GM21529 (cell line): ENCODE results near the gene KAT6B.
A peak's percentile ranks its signal among the peaks of the same experiment; 100 is the strongest.
"Not testable (repeated sequence)": the region's sequence is repeated elsewhere in the genome, so short reads cannot be mapped to it uniquely, and the experiment has no call there.

ENCODE experiments used
- ATAC-seq: cut with Tn5 transposase; IDR thresholded peaks from one replicate; pipeline ENCODE4 v1.9.1; 2021; ENCODE audit not compliant: unreplicated experiment

KAT6B gene

GRCh38 chr10:74856940-74857339, 30.5 kb downstream of the KAT6B start:
- ATAC-seq, result no peak

- no peak for ATAC-seq
Observed at GRCh38 chr10:74857586-74857985, 31.2 kb downstream of the KAT6B start.

GRCh38 chr10:74859546-74859945, 33.1 kb downstream of the KAT6B start:
- ATAC-seq, result no peak

GRCh38 chr10:74862625-74863024, 36.2 kb downstream of the KAT6B start:
- ATAC-seq, result no peak

DNA sequence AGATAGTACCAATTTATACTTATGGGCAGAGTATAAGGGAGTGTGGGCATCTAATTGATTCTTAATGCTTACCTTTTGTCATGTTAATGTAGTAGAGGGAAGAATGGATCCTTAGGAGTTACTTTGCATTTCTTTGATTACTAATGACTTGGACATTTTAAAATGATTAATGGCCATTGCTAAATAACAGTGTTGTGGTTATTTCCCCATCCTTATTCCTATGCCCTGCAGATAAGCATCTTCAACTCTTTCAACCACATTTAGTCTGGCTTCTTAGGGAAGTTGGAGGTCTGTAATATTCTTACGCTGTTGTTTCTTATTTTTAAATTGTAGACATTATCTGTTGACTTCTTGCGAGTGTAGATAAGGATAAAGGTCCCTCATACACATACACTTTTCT, 37.2 kb downstream of the KAT6B start:
- no peak for ATAC-seq

GRCh38 chr10:74867351-74867750, 41.0 kb downstream of the KAT6B start:
- no peak for ATAC-seq

GRCh38 chr10:74868392-74868977, 42.1 kb downstream of the KAT6B start:
- no peak for ATAC-seq

DNA sequence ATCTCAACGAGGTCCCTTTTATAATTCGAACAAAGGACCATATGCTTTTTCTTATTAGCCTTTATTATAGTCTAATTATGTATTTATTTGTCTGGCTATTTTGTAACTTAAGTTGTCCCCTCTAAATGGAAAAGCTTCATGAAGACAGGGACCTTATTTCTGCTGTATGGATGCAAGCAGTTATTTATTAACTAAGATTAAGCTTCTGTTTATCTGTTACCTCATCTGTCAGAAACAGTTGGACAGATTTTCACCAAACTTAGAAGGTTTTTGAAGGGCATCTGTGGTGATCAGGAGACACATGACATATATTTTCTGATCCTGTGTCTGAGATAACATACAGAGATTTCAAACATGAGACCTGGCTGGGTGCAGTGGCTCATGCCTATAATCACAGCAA, 43.2 kb downstream of the KAT6B start:
- ATAC-seq, result no peak

DNA sequence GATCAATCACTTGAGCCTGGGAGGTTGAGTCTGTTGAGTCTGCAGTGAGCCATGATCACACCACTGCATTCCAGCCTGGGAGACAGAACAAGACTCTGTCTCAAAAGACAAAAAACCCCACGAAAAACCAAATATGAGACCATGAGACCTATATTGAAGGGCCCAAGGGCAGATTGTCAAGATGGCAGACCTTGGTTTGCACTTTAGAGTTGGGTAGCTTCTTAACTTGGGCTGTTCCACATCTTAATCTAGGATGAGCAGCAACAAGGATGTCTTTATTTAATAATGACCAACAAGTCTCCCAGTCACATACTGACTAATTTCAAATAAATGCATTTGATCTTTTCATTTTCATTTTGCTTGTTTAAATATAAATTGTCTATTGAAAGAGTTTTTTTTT, 43.8 kb downstream of the KAT6B start:
- ATAC-seq, result no peak

DNA sequence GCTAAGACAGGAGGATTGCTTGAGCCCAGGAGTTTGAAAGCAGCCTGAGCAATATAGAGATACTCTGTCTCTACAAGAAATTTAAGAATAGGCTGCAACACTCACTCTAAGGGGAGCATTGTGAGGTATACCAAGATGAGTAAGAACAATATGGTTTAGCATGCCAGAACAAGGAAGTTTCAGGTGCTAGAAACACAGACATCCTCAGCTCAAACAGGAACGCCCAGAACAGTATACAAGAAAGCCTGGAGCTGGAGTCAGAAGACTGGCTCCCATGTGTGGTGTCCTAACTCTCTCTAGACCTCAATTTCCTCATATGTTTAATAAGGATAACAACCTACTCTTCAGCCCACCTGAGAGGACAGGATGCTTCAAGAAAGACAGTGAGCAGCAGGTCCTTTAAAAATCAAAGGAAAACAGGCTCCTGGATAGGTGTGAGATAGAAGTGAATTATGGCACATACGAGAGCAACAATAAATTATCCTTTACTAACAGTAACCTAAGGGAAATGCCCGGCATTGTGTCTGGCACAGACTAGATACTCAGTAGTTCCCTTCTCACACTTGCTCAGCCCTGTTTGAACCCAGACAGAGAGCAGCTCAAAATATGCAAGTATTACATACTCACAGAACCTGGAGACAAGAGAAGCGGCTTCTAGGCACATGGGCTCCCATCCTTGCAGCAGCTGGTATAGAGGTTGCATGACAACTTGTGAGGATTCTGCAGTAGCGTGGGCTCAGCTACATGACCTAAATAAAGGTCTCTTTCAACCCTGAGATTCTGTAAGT, 45.4 kb downstream of the KAT6B start:
- peak; percentile 94 for ATAC-seq

- no peak for ATAC-seq
Observed at GRCh38 chr10:74873803-74874454, 47.5 kb downstream of the KAT6B start.

GRCh38 chr10:74874649-74875048, 48.2 kb downstream of the KAT6B start:
- no peak for ATAC-seq

- no peak for ATAC-seq
Observed at GRCh38 chr10:74875068-74875467, 48.7 kb downstream of the KAT6B start.

GRCh38 chr10:74875966-74876365, 49.6 kb downstream of the KAT6B start:
- no peak for ATAC-seq

- not testable (repeated sequence) for ATAC-seq
Observed at GRCh38 chr10:74877054-74877453, 50.7 kb downstream of the KAT6B start.

- no peak for ATAC-seq
Observed at GRCh38 chr10:74877898-74878297, 51.5 kb downstream of the KAT6B start.

DNA sequence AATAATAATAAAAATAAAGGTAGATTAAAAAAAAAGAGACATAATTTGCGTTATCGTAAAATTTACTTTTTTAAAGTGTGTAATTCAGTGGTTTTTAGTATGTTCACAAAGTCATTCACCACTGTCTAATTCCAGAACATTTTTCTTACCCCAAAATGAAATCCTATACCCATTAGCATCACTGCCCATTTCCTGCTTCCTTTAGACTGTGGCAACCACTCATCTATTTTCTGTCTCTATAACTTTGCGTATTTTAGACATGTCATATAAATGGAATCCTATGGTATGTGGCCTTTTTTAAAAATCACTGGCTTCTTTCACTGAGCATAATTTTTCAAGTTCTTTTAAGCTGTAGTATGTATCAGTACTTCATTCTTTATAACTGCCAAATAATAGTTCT, 53.6 kb downstream of the KAT6B start:
- no peak for ATAC-seq

DNA sequence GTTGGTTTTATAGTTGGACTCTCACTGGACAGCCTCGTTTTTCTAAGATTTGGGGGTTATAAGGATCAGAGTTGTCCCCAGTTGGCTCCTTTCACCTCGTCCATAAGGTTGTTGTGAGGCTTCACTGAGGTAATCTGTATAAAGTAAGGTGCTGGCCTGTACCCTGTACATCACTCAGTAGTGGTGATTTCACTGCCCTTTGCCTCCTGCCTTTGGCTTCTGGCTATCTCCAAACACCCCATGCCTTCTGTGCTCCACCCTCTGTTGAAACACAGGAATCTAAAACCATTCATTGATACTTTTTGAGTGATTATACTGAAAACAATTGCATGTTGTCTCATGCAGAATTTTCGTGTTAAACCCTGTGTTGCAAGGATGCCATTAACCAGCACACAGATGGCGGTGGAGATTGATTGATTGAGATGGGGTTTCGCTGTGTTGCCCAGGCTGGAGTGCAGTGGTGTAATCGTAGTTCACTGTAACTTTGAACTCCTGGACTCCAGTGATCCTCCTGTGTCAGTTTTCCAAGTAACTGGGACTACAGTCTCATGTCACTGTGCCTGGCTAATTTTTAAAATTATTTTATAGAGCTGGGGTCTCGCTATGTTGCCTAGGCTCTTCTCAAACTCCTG, 55.0 kb downstream of the KAT6B start:
- ATAC-seq, result no peak

- no peak for ATAC-seq
Observed at GRCh38 chr10:74882427-74882826, 56.0 kb downstream of the KAT6B start.

- ATAC-seq, result no peak
Observed at GRCh38 chr10:74882831-74883230, 56.4 kb downstream of the KAT6B start.

DNA sequence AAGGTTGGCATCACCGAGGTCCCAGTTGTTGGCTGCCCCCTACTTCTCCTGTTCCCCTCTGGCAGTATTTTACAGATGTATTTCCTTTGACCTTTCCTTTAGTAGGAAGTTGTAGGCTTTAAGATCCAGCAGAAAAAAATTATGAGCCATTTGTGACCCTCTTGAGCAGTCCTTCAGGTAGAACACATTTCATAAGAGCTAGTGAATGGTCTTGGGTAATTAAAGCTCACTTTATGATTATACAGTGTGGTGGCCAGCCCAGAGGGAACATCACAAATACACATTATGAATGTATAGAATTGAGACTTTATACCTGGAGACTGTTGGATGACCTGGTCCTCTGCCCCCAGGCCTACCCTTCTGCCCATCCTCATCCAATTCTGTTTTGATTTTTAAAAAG, 57.0 kb downstream of the KAT6B start:
- ATAC-seq, result no peak
